PC-3 (cell line): ENCODE results near the gene ACTR3C. TPM values are rescaled to one million over a fixed set of nuclear protein-coding genes. Genes with fewer than 3 reads are reported as not detected.
A peak's percentile ranks its signal among the peaks of the same experiment; 100 is the strongest.

ENCODE experiments used
- ATAC-seq: fragments of 200-7000 bp; cut with Tn5 transposase; 2 replicates; pipeline ENCODE4 v1.9.1; 2020; ENCODE audit warnings: mild to moderate bottlenecking, moderate library complexity
- BruUV-seq: library from RNA; stranded (reverse); fragments of 400-500 nt; replicated peaks from 2 replicates; lab custom pipeline; 2021; lab: Mats Ljungman, UMichigan
- CTCF ChIA-PET: fragments of 300-600 bp; sonication (Branson Sonifier 250); formaldehyde crosslinking; loops from one replicate; lab custom pipeline; 2022; ENCODE audit warnings: antibody characterized with exemption; lab: Charles Lee
- POLR2A ChIA-PET: fragments of 300-600 bp; sonication (Branson Sonifier 250); formaldehyde crosslinking; loops from one replicate; lab custom pipeline; 2022; ENCODE audit warnings: antibody characterized with exemption; ENCODE audit not compliant: unreplicated experiment; lab: Charles Lee
- DNase-seq: peaks from one replicate; pipeline ENCODE4 v3.0.0-alpha.2; 2015
- H2AFZ ChIP-seq: fragments of 300-600 bp; sonication (generic); 2 replicates; pipeline ENCODE4 v1.6.0; 2016; ENCODE audit warnings: antibody characterized with exemption, low read length
- H3F3A ChIP-seq: fragments of 300-600 bp; sonication (generic); one replicate; pipeline ENCODE4 v1.6.0; 2017; ENCODE audit warnings: antibody characterized with exemption, low read length, control low read depth, mild to moderate bottlenecking; ENCODE audit not compliant: unreplicated experiment
- H3K27ac ChIP-seq: fragments of 300-600 bp; sonication (generic); 2 replicates; pipeline ENCODE4 v1.5.1; 2016; ENCODE audit warnings: mild to moderate bottlenecking, low read length
- H3K27me3 ChIP-seq: fragments of 300-600 bp; sonication (generic); 2 replicates; pipeline ENCODE4 v1.6.1; 2016; ENCODE audit warnings: low read length, mixed read lengths
- H3K36me3 ChIP-seq: fragments of 300-600 bp; sonication (generic); 2 replicates; pipeline ENCODE4 v1.6.1; 2016; ENCODE audit warnings: low read depth, mixed run types, low read length, mixed read lengths
- H3K4me1 ChIP-seq: fragments of 300-600 bp; sonication (generic); 2 replicates; pipeline ENCODE4 v1.5.1; 2016; ENCODE audit warnings: low read length; ENCODE audit not compliant: insufficient read depth
- H3K4me2 ChIP-seq: fragments of 300-600 bp; sonication (generic); 2 replicates; pipeline ENCODE4 v1.6.0; 2016; ENCODE audit warnings: low read length
- H3K4me3 ChIP-seq: fragments of 300-600 bp; sonication (generic); 2 replicates; pipeline ENCODE4 v1.5.1; 2016; ENCODE audit warnings: mild to moderate bottlenecking, low read length, mixed read lengths
- H3K79me2 ChIP-seq: fragments of 300-600 bp; sonication (generic); 2 replicates; pipeline ENCODE4 v1.6.1; 2017; ENCODE audit warnings: low read length, mixed read lengths
- H3K9ac ChIP-seq: fragments of 300-600 bp; sonication (generic); 2 replicates; pipeline ENCODE4 v1.6.0; 2016; ENCODE audit warnings: mild to moderate bottlenecking, low read length
- H3K9me2 ChIP-seq: fragments of 300-600 bp; sonication (generic); replicated peaks from 2 replicates; pipeline ENCODE4 v1.6.1; 2016; ENCODE audit warnings: mixed run types, low read length, mixed read lengths
- H3K9me3 ChIP-seq: fragments of 300-600 bp; sonication (generic); 2 replicates; pipeline ENCODE4 v1.6.1; 2016; ENCODE audit warnings: low read length, mixed read lengths
- H4K20me1 ChIP-seq: fragments of 300-600 bp; sonication (generic); 2 replicates; pipeline ENCODE4 v1.6.1; 2016; ENCODE audit warnings: low read length, mixed read lengths
- CTCF ChIP-seq: fragments of 300-600 bp; sonication (generic); conservative IDR thresholded peaks from 2 replicates; pipeline ENCODE4 v1.5.1; 2017; ENCODE audit warnings: antibody characterized with exemption, low read depth, mild to moderate bottlenecking, low read length
- EZH2 ChIP-seq: fragments of 300-600 bp; sonication (generic); IDR thresholded peaks from one replicate; pipeline ENCODE4 v1.6.1; 2017; ENCODE audit warnings: antibody characterized with exemption, mild to moderate bottlenecking, low read length; ENCODE audit not compliant: unreplicated experiment
- EZH2phosphoT487 ChIP-seq: fragments of 300-600 bp; sonication (generic); IDR thresholded peaks from 2 replicates; pipeline ENCODE4 v1.6.1; 2018; ENCODE audit warnings: mild to moderate bottlenecking, antibody characterized with exemption, low read length, borderline replicate concordance
- intact Hi-C: fragments of 100-400 bp; cut with micrococcal nuclease; formaldehyde crosslinking; loops from 2 replicates; pipeline ENCODE4 v1.9.0; 2023
- total RNA-seq: library from RNA; depleted of rRNA; stranded (reverse); fragments of >200 nt; gene quantifications from 2 replicates; pipeline ENCODE4 v1.2.3, GENCODE V29; 2014

ACTR3C gene
- total RNA-seq, 1 experiment from 2014 or later = 10.8 TPM

DNA sequence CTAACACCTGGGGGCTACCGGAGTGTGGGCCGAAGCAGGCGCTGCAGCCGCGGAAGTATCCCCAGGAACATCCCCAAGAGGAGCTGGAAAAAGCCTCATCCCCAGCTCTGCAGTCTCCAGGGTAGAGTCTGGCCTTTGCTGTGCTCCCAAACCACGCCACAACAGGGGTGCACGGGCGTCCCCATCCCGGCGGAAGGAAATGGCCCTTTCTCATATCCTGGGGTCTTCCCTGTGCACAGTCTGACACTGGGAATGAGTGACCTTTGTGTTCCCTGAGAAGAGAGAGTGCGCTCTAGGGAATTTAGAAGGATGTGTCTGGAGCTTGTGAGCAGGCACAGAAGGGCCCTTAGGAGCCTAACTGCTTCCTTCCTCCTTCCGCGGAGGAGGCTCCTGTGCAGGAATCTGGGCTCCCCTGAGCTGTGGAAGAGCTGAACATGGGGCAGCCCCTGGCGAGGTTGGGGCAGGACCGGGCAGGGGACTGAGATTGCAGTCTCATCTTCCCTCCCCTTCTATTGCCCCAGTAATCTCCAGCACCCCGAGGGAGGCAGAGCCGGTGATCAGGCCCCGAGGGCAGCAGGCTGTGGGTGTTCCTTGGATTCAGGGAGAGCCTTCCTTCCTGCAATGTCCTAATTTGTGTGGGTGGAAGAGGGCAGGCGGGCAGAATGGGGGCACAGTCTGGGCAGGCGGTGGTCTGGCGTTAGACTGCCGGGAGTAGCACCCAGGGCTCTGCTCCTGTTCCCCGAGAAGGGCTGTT is 46.6 kb upstream of the ACTR3C start:
- intact Hi-C loops = loop anchor here (1.0 kb wide), 1 partner anchor 8 kb away; no protein-coding TSS in a partner anchor
- ChIA-PET POLR2A (interaction anchor here (0.8 kb wide), 1 partner anchor 510 kb away, joined by 4 read pairs; no protein-coding TSS in a partner anchor), CTCF (no interaction called here)
- no peaks in the 10 kb centered on the region for H3K9me2 ChIP-seq
- no peaks in the 10 kb centered on the region for H3K27me3 ChIP-seq
- H3F3A ChIP-seq = no peaks in the 10 kb centered on the region
- 0 out of 2 replicates have a peak, but pooled peaks cover 11% of the 10 kb centered on the region for H4K20me1 ChIP-seq
- H3K4me1 ChIP-seq = peaks cover 25% of the 10 kb centered on the region
- peak overlapping the region; percentile 87 for H3K4me3 ChIP-seq
- no peak for DNase-seq
- no peak for TF ChIP-seq EZH2
- TF ChIP-seq CTCF = no peak
- no peak for TF ChIP-seq EZH2phosphoT487
- peak; percentile 4 for ATAC-seq
- H2AFZ ChIP-seq = no peak overlapping the region
- H3K9me3 ChIP-seq = no peaks in the 10 kb centered on the region
- peak overlapping the region; percentile 94 for H3K4me2 ChIP-seq
- peak overlapping the region; percentile 83; the same call in 1 of the 2 replicates for H3K27ac ChIP-seq
- H3K36me3 ChIP-seq = no peaks in the 10 kb centered on the region
- BruUV-seq = no TSS peak
- peaks cover 52% of the 10 kb centered on the region for H3K79me2 ChIP-seq
- peak overlapping the region; percentile 92 for H3K9ac ChIP-seq

- H3K36me3 ChIP-seq = no peaks in the 10 kb centered on the region
- no peaks in the 10 kb centered on the region for H3K27me3 ChIP-seq
- H3F3A ChIP-seq = no peaks in the 10 kb centered on the region
- intact Hi-C loops = loop anchor here (1.0 kb wide), 1 partner anchor 9 kb away; no protein-coding TSS in a partner anchor
- peak; percentile 52 for DNase-seq
- H2AFZ ChIP-seq = peak overlapping the region; percentile 71
- CTCF ChIA-PET = interaction anchor here (0.6 kb wide), 1 partner anchor 13 kb away, joined by 3 read pairs; no protein-coding TSS in a partner anchor
- peak overlapping the region; percentile 94 for H3K4me2 ChIP-seq
- H3K79me2 ChIP-seq = peaks cover 52% of the 10 kb centered on the region
- POLR2A ChIA-PET = interaction anchor here (0.6 to 0.8 kb wide), 5 partner anchors 13 to 509 kb away, joined by 3 to 6 read pairs (median 4); partner anchors contain the start of gene ACTR3C
- H4K20me1 ChIP-seq = 0 out of 2 replicates have a peak, but pooled peaks cover 11% of the 10 kb centered on the region
- no peaks in the 10 kb centered on the region for H3K9me3 ChIP-seq
- no peaks in the 10 kb centered on the region for H3K9me2 ChIP-seq
- TF ChIP-seq EZH2phosphoT487 = no peak
- TF ChIP-seq CTCF = no peak
- TF ChIP-seq EZH2 = no peak
- TSS peak; percentile 33 for BruUV-seq
- H3K9ac ChIP-seq = peak overlapping the region; percentile 92
- peak overlapping the region; percentile 83 for H3K27ac ChIP-seq
- H3K4me1 ChIP-seq = peaks cover 25% of the 10 kb centered on the region
- peak overlapping the region; percentile 87 for H3K4me3 ChIP-seq
- peak; percentile 49 for ATAC-seq
Observed at GRCh38 chr7:150368884-150369747, 45.8 kb upstream of the ACTR3C start.
